DOHH2 (cell line): ENCODE measurements around the gene ENTPD7.

ENCODE experiments used
- H3F3A ChIP-seq: fragments of 200-600 bp; sonication (generic), shearing (Covaris generic); 2 replicates; pipeline ENCODE4 v1.6.0; 2016; ENCODE audit warnings: antibody characterized with exemption, mild to moderate bottlenecking; ENCODE audit not compliant: control insufficient read depth, insufficient read depth
- H3K27ac ChIP-seq: fragments of 200-600 bp; sonication (generic); 2 replicates; pipeline ENCODE4 v1.5.1; 2014; ENCODE audit warnings: low read depth, mild to moderate bottlenecking, low read length, moderate library complexity
- H3K27me3 ChIP-seq: fragments of 200-600 bp; sonication (generic); 2 replicates; pipeline ENCODE4 v1.6.1; 2014; ENCODE audit warnings: mild to moderate bottlenecking, low read length, mixed read lengths; ENCODE audit not compliant: control insufficient read depth
- H3K36me3 ChIP-seq: fragments of 200-600 bp; sonication (generic); 2 replicates; pipeline ENCODE4 v1.6.1; 2014; ENCODE audit warnings: mild to moderate bottlenecking, low read length, moderate library complexity, mixed read lengths; ENCODE audit not compliant: control insufficient read depth
- H3K4me1 ChIP-seq: fragments of 200-600 bp; sonication (generic); 2 replicates; pipeline ENCODE4 v1.6.1; 2014; ENCODE audit warnings: mild to moderate bottlenecking, low read length, mixed read lengths; ENCODE audit not compliant: control insufficient read depth
- H3K4me2 ChIP-seq: fragments of 200-600 bp; sonication (generic); 2 replicates; pipeline ENCODE4 v1.6.0; 2014; ENCODE audit warnings: mild to moderate bottlenecking, low read length, moderate library complexity
- H3K4me3 ChIP-seq: fragments of 200-600 bp; sonication (generic); 2 replicates; pipeline ENCODE4 v1.5.1; 2014; ENCODE audit warnings: mild to moderate bottlenecking, low read length, mixed read lengths
- H3K79me2 ChIP-seq: fragments of 200-600 bp; sonication (generic); 2 replicates; pipeline ENCODE4 v1.6.1; 2014; ENCODE audit warnings: mild to moderate bottlenecking, low read length, mixed read lengths; ENCODE audit not compliant: control insufficient read depth
- H3K9me2 ChIP-seq: fragments of 200-600 bp; sonication (generic); replicated peaks from 2 replicates; pipeline ENCODE4 v1.6.1; 2014; ENCODE audit warnings: mild to moderate bottlenecking, low read length, mixed read lengths; ENCODE audit not compliant: control insufficient read depth
- H3K9me3 ChIP-seq: fragments of 200-600 bp; sonication (generic); 2 replicates; pipeline ENCODE4 v1.6.1; 2014; ENCODE audit warnings: antibody characterized with exemption, low read length, mixed read lengths; ENCODE audit not compliant: control insufficient read depth, insufficient read depth
- H4K20me1 ChIP-seq: fragments of 200-600 bp; sonication (generic); 2 replicates; pipeline ENCODE4 v1.6.0; 2014; ENCODE audit warnings: low read depth, mild to moderate bottlenecking, antibody characterized with exemption, low read length, moderate library complexity; ENCODE audit not compliant: control insufficient read depth, insufficient read depth
- CTCF ChIP-seq: fragments of 200-600 bp; sonication (generic); IDR thresholded peaks from one replicate; pipeline ENCODE4 v1.5.1; 2014; ENCODE audit warnings: antibody characterized with exemption, mild to moderate bottlenecking, low read depth, low read length; ENCODE audit not compliant: poor library complexity, severe bottlenecking
- EZH2phosphoT487 ChIP-seq: fragments of 200-600 bp; sonication (generic); IDR thresholded peaks from 2 replicates; pipeline ENCODE4 v1.6.1; 2017; ENCODE audit warnings: borderline replicate concordance, mild to moderate bottlenecking, antibody characterized with exemption, low read length, moderate library complexity, mixed read lengths

Gene ENTPD7

GRCh38 chr10:99661377-99661763 is 2.1 kb downstream of the ENTPD7 start:
- Histone ChIP-seq H3K27ac (no peak overlapping the region), H3F3A (no peaks in the 10 kb centered on the region), H3K79me2 (no peaks in the 10 kb centered on the region), H3K9me2 (no peaks in the 10 kb centered on the region), H3K9me3 (no peaks in the 10 kb centered on the region), H3K4me3 (no peak overlapping the region), H3K4me1 (peaks cover 12% of the 10 kb centered on the region), H3K4me2 (no peak overlapping the region), H3K36me3 (no peaks in the 10 kb centered on the region), H4K20me1 (no peaks in the 10 kb centered on the region), H3K27me3 (peaks cover 23% of the 10 kb centered on the region)
- TF ChIP-seq CTCF (no peak), EZH2phosphoT487 (no peak)

GRCh38 chr10:99665304-99665703 is 6.0 kb downstream of the ENTPD7 start:
- Histone ChIP-seq H4K20me1 (no peaks in the 10 kb centered on the region), H3K27me3 (no peaks in the 10 kb centered on the region), H3K4me3 (no peak overlapping the region), H3K79me2 (no peaks in the 10 kb centered on the region), H3K27ac (no peak overlapping the region), H3K36me3 (no peaks in the 10 kb centered on the region), H3F3A (no peaks in the 10 kb centered on the region), H3K4me1 (no peaks in the 10 kb centered on the region), H3K9me3 (no peaks in the 10 kb centered on the region), H3K4me2 (no peak overlapping the region), H3K9me2 (no peaks in the 10 kb centered on the region)
- no peak for TF ChIP-seq CTCF
- TF ChIP-seq EZH2phosphoT487: no peak

GRCh38 chr10:99667108-99667751 is 7.9 kb downstream of the ENTPD7 start:
- Histone ChIP-seq H3K27ac (no peak overlapping the region), H3K79me2 (no peaks in the 10 kb centered on the region), H3K27me3 (no peaks in the 10 kb centered on the region), H3K9me3 (no peaks in the 10 kb centered on the region), H3K4me2 (no peak overlapping the region), H4K20me1 (no peaks in the 10 kb centered on the region), H3K4me3 (no peak overlapping the region), H3F3A (no peaks in the 10 kb centered on the region), H3K4me1 (no peaks in the 10 kb centered on the region), H3K9me2 (no peaks in the 10 kb centered on the region), H3K36me3 (no peaks in the 10 kb centered on the region)
- TF ChIP-seq CTCF (no peak), EZH2phosphoT487 (no peak)
